Cortex of kidney (tissue), 1 donor: Measurements from ENCODE around the gene TMEM198.

Experiments used
- DNase-seq: peaks from one replicate; lab custom pipeline; 2025; lab: John Stamatoyannopoulos, UW

Gene TMEM198

DNA sequence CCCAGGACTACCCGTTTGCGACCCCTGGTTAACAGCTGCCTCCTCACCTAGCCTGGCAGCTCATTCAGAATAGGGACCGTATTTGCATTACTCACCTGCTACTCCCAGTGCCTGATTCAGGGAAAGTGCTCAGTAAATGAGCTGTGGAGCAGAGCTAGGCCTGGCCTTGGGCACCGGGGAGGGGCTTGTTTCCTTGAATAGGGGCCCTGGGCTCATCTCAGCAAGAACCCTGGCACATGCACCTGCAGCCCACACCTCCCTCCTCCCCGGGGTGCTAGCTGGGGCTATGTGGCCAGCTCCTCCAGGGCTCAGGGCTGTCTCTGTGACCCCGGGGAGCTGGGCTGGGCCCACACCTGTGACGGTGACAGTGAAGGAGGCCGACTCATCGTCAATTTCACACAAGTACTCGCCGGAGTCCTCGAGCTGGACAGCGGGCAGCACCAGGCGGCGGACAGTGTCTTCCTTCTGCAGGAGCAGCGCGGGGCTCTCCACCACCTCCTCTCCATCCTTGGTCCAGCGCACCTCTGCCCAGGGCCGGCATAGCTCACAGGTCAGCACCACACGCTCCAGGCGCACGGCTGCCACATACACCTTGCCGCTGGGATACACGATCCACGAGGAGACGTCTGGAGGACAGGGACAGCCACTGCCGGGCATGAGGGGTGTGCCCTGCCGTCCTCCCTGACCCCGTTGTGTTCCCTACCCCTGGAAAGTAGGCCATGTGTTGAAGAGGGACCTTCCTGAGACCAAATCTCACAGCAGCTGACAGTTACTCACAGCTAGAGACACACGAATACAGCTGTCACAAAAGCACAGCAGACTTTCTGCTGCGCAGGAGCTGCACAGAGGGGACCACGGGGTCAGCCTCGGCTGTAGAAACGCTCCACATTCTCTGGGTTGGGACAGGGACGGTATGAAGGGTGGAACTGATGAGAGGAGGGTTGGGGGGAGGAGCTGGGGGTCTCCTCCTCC, 18.5 kb downstream of the TMEM198 start:
- no peak for DNase-seq

DNA sequence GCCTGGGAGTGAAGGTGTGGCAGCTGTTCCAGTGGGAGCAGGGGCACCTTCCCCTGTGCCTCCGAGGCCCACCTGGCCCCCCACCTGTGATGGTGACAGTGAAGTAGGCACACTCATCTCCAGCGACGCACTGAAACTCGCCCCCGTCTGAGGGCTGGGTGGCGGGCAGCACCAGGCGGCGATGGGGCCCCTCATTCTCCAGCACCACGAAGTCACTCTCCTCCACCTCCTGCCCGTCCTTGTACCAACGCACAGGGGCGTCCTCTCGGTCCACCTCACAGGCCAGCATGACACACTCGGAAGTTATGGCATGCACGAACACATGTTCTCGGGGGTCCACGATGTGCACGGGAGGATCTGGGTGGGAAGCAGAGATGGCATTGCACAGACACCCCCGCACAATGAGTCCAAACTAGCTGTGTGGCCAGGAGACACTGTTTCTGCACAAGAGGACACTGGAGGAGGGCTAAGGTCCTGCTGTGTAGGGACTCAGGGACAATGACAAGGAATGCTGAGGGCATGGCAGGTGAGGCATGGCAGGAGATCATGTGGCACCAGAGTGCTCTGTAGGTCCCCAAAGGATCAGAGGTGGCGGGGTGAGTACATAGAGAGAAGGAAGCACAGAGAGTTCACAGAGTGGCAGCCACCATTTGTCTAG, 19.6 kb downstream of the TMEM198 start:
- DNase-seq = no peak

DNA sequence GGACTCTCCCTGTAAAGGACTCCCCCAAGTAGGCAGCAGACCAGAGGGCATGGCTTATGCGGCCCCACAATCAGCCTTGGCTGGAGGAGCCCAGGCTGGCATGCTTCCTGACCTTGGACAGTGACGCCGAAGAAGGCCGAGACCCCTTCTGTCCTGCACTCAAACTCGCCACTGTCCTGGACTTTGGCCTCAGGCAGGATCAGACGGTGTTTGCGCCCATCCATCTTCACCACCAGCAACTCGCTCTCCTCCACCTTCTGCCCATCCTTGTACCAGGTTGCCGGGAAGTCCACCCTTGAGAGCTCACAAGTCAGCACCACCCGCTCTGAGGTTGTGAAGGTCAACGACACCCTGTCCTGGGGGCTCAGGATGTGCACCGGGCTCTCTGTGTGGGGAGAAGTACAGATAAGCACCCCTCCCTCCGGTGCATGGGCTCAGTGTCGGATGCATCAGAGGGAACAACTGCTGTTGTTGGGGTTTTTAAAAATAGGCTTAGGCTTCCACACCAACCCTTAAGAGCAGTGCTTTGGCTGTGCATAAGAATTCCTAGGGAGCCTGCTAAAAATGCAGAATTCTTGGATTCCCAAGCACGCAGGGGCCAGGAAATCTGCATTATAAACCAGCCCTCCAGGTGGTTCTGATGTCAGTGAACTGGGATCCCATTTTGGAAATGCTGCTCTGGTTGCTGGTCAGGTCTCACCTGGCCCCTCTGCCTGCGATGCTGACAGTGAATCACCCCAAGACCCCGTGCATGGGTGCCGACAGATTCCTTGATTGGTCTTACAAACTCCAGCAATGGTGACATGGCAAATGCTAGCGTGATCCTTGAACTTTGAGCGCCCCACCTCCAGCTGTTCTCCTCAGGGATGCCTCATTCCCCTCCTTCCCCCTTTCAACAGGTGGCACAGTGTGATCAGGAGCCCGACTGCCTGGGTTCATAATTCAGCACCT, 21.6 kb downstream of the TMEM198 start:
- DNase-seq = no peak

DNA sequence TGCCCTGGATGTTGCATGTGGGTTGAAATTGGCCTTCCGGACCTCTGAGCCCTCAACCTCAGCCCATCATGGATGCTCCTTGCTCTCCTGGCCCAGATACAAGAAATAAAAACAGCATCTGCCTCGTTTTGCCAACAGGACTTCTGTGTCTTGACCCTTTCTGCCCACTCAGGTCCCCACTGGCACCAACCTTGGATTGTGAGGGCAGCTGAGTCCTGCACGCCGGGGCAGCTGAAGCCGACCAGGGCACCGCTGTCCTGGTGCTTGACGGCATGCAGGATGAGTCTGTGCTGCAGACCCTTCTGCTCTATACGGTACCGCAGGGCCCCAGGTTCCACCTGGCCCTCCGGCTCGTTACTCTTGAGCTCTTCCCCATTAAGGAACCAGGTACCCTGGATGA, 22.8 kb downstream of the TMEM198 start:
- no peak for DNase-seq

DNA sequence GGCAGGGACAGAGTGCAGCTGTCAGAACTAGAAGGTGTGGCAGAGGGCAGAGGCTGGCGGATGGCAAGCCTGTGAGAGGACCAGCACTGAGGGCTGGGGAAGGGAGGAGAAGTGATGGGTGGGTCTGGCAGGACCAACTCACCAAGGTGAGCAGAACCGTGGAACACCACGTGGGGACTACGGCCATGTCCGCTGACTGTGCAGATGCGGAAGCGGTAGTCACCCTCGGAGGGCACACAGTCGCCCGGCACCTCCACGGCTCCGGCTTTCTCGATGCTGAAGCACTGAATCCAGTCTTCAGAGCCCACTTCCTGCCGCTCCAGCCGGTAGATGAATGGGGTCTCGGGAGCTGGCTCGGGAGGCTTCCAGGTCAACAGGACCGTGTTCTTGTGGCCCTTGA, 23.3 kb downstream of the TMEM198 start:
- no peak for DNase-seq

DNA sequence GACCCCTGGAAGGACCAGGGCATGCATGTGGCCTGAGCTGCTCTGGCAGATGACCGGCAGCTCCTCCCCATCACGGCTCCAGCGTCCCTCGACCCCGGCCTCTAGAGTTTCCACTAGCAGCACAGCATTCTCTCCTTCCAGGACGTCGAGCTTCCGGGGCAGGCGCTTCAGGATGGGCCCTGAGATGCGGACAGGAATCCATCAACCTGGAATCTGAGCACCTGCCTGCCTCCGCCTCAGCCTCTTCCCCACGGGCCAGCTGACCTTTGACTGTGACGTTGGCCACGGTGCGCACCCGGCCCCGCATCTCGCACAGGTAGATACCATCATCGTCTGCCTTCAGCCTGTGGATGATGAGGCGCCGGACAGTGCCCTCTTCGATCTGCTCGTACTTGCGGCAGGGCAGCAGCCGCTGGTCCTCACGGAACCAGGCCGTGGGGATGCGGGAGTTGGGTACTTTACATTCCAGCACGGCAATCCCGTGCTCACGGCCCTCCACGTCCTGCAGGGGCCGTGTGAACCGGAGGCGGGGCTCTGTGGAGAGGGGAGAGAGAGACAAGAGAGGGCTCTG, 24.0 kb downstream of the TMEM198 start:
- no peak for DNase-seq

DNA sequence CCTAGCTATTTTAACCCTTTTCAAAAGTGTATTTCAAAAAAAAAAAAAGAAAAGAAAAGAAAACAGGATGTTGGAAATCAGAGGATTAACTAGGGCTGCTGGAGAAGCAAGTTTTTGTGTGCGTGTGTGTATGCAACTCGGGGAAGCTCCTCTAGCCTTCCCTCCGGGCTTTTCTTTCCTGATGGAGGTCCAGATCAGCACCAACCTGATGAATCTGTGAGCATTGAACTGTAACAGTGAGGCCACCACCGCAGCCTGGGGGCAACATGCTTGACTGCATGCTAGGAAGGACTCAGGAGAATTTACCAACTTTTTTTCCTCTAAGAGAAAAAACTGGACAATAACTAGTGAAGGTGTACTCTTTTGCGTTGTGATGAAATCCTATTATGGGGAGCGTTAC, 25.2 kb downstream of the TMEM198 start:
- DNase-seq = no peak

DNA sequence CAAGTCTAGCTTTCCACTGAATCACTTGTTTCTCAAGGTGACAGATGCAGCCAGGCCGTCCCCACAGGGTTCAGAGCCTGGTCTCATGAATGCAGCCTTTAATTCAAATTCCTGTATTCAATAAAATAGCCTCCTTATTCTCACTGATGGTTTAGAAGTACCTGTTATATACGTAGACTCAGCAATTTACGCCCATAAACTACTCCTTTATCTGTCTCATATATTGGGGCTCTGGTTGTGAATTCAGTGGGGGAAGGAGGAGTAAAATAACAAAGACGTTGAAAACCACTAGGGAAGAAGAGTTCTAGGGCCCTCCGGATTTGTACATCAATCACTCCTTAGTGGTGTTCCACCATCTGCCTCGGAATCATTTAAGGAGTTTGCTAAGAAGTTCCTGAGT, 25.8 kb downstream of the TMEM198 start:
- no peak for DNase-seq

DNA sequence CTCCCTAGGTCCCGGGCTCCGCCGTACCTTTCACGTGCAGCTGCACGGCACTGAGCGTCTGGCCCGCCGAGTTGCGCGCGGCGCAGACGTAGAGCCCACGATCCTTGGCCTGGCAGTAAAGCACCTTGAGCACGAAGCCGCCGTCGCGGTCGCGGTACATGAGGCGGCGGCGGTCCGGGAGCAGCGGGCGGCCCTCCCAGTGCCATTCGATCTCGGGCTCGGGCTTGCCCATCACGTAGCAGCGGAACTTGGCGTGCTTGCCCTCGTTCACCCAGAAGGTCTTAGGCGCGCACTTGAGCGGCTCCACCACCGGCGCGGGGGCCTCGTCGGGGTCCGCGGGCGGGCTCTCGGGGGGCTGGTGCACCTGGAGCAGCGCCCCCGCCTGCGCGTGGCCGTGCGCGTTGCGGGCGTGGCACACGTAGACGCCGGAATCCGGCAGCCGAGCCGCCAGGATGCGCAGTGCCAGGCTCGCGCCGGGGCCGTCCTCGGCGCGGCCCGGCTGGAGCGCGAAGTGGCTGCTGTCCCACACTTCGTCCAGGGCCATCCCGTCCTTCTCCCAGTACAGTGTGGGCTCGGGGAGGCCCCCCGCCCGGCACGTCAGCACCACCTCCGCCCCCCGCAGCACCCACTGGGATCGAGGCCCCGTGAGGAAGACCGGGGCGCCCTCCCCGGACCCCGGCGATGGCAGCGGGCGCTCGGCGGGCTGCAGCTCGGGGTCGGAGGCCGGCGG, 26.5 kb downstream of the TMEM198 start:
- DNase-seq = no peak

DNA sequence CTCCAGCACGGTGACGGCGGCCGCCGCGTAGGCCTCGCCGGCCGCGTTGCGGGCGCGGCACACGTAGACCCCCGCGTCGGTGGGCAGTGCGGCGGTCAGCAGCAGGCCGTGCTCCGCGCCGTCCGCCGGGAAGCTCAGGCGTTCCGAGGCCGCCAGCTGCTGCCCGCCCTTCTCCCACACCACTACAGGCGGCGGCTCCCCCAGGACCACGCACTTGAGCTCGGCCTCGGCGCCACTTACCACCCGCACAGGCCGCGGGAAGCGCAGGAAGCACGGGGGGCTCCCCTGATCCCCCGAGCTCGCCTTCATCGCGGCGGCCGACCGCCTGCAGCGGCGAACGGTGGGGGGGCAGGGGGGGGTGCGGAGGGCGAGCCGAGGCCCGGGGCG, 27.1 kb downstream of the TMEM198 start:
- no peak for DNase-seq

DNA sequence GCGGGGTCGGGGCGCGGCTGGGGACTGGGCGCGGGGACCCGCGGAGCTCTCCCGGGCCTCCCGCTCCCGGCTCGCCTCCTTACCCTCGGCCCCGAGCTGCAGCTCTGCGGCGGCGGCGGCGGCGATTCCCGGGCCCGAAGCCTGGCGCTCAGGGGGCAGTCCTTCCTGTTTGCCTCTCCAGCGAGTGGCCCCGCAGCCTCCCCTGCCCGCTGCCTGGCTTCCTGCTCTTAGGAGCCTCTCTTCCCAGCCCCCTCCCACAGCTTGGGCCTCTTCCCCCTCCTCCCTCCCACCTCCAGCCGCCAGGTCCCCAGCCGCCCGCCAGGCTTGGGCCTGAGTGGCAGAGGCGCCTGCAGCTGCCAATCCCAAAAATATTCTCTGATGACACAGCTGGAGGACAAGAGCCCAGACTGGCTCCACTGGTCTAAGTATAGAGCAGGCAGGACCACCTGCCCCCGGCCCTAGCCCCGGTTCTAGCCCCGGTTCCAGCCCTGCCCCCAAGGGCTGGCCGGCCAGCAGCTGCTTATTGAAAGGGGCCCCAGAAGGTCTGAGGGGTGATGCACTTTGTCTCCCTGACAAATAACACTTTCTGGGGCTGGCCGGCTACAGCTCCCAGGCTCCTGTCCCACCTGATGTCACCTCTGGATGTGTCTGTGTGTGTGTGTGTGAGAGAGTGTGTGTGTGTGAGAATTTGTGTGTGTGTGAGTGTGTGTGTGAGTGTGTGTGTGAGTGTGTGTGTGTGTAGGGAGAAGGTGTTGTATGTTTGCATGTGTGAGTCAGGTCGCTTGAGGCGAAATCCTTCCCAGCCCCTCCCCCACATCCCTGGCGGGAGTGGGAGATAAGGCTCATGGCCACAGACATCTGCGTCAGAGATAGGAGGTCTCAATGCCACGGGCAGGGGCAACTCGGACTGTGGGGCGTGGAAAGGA, 27.7 kb downstream of the TMEM198 start, which contains the start of gene OBSL1:
TSS of gene OBSL1 (minus strand) at position 229 of the 926 bp plus-strand sequence. CDS start 307 bp downstream, outside the sequence.
- no peak for DNase-seq

DNA sequence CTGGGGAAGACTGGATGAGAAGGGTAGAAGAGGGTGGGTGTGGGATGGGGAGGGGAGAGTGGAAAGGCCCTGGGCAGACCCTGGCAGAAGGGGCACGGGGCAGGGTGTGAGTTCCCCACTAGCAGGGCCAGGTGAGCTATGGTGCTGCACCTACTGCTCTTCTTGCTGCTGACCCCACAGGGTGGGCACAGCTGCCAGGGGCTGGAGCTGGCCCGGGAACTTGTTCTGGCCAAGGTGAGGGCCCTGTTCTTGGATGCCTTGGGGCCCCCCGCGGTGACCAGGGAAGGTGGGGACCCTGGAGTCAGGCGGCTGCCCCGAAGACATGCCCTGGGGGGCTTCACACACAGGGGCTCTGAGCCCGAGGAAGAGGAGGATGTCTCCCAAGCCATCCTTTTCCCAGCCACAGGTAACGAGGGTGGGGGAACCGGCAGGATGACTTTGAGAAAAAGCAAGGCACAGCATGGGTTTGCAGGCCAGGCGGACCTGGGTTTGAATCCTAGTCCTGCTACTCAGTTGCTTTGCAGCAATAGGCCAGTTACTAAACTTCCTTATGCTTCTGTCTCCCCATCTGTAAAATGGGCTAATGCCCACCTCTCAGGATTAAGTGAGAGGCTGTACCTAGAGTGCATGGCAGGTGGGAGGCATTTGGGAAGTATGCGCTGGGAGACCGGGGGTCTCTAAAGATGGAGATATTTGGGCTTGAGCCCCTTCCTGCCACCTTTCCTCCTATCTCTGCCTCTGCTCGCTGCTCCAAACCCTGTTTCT, 28.6 kb downstream of the TMEM198 start, which contains the start of gene INHA:
TSS of gene INHA (plus strand) at position 74 of the 765 bp plus-strand sequence. CDS start at position 139, 65 bp downstream.
- no peak for DNase-seq

DNA sequence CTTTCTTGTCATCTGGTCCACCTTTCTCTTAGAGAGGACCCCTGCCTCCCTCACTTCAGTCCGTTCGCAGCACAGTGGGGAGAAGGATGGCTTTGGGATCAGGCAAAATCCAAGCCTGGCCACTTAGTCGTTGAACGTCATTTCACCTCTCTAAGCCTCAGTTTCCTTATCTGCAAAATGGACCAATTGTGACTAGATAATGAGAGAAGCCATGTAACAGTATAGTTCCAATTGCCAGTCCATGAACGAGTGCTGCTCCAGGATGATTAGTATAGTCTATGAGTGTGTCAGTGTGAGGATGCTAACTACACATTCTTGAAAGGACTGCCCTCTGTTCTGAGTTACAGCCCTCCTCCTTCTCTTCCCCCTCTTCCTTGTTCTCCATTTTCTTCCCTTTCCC, 29.3 kb downstream of the TMEM198 start:
- no peak for DNase-seq

DNA sequence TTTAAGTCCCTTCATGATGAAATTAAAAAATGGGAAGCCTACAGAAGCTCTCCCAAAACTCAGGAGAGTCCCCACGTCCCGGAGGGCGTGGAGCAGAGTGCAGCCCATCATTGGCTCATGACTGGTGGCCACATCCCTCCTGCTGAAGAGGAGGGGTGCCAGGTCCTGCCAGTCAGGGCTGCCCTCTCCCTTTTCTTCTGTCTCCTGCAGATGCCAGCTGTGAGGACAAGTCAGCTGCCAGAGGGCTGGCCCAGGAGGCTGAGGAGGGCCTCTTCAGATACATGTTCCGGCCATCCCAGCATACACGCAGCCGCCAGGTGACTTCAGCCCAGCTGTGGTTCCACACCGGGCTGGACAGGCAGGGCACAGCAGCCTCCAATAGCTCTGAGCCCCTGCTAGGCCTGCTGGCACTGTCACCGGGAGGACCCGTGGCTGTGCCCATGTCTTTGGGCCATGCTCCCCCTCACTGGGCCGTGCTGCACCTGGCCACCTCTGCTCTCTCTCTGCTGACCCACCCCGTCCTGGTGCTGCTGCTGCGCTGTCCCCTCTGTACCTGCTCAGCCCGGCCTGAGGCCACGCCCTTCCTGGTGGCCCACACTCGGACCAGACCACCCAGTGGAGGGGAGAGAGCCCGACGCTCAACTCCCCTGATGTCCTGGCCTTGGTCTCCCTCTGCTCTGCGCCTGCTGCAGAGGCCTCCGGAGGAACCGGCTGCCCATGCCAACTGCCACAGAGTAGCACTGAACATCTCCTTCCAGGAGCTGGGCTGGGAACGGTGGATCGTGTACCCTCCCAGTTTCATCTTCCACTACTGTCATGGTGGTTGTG, 30.9 kb downstream of the TMEM198 start:
- no peak for DNase-seq

DNA sequence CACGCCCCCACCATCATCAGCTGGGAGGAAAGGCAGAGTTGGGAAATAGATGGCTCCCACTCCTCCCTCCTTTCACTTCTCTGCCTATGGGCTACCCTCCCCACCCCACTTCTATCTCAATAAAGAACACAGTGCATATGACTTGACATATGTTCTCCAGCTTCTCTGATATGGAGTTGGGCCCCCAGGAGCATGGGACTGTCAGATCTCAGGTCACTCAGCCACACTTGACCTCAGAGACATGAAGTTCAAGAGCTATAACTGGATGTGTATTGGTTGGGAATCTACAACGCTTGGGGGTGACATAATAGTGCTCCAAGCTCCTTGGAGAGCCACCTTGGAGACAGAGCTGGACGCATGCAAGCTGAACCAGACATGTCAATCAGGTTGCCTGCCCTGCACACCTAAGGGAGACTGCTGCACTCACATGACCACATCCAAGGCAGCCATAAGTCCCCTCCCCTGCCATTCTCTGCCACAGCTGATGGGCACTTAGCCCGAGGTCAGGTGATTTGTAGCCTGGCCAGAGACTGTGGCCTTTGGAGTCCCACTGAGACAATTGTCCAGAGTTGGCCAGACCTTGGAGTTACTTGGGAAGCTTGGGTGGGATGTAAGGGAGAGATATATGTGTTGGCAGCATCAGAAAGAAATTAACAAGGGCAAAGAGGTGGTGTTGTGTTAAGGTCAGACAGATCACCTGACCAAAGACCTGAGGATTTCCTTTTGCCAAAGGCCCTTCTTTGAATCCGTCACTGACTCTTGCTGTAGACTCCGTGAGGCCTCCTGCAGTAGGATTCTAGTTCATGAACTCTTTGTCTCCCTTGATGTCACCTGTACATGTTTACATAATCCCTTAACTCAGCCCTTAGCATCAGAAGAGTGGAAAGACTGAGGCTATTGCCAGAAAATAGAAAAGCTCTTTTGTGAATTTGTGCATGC, 32.0 kb downstream of the TMEM198 start:
- DNase-seq = no peak

DNA sequence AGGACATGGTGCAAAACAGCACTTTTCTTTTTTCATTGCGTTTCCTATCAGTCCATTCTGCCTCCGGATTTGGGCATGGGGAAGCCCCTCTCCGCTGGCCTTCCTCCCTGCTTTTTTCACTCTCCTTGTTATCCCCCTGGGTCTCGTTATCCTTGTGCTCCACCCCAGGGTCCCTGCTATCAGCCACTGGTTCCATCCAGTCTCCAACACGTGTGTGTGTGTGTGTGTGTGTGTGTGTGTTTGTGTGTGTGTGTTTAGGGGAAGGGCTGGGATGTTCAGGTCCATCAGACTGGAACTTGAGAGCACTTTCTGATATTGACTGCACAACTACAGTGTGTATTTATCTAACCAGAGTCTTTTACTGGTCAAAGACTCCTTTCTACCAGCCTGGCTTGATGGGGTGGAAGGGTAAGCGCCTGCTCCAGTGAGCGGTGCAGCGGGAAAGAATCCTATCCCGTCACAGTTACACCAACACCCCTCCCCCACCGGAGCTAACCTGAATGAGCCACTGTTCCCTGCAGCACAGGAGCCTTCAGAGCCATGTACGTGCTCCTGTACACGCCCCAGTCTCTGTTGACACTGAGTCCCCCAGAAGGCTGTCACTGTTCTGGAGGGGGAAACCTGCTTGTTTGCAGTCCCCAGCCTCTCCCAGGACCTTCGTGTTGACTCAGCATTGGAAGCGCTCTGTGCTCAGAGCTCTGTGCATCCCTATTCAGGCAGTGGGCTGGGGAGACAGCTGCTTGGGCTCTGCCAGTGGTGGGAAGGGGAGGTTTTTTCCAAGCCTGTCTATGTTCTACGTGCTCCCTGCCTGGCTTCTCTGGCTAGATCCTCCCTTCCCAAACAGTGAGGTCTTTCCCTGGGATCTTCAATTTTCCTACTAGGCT, 32.9 kb downstream of the TMEM198 start:
- DNase-seq = no peak
